ENCODE results near the gene TGM5.

- TF ChIP-seq CTCF (IDR thresholded peaks at IDR 0.05; ENCODE audit: low read depth, low read length, poor library complexity, severe bottlenecking) = no peak
- TF ChIP-seq EZH2phosphoT487 (IDR thresholded peaks at IDR 0.05; ENCODE audit: borderline replicate concordance, low read length) = no peak
These were observed 57.5 kb downstream of the TGM5 start for GRCh38 chr15:43209059-43209824.

Data from DOHH2 (cell line).